CD4-positive, alpha-beta T cell (primary cell): ENCODE measurements around the gene MIER3. TPM values are rescaled to one million over a fixed set of nuclear protein-coding genes. Genes with fewer than 3 reads are reported as not detected.
A peak's percentile ranks its signal among the peaks of the same experiment; 100 is the strongest.

Experiments
- ATAC-seq: fragments of 200-7000 bp; cut with Tn5 transposase; one replicate; pipeline ENCODE4 v1.10.0; 2022; ENCODE audit warnings: mild to moderate bottlenecking; ENCODE audit not compliant: poor library complexity
- CTCF ChIA-PET: fragments of 350-600 bp; sonication (Branson Sonifier 250); formaldehyde crosslinking; loops from one replicate; lab custom pipeline; 2021; ENCODE audit warnings: antibody characterized with exemption, inconsistent platforms; lab: Charles Lee
- POLR2A ChIA-PET: fragments of 350-600 bp; sonication (Branson Sonifier 250); formaldehyde crosslinking; loops from one replicate; lab custom pipeline; 2021; ENCODE audit warnings: antibody characterized with exemption, inconsistent platforms; lab: Charles Lee
- DNase-seq, 14 experiments: peaks; one replicate each; pipeline ENCODE4 v3.0.0-alpha.2; 2013 to 2020; ENCODE audit warnings: mixed read lengths in 2 of 14
- H3K27ac ChIP-seq, 2 donors: one replicate each; pipeline versions ENCODE4 v1.5.1 to v1.7.0; 2013; ENCODE audit warnings: low read length in 2 of 2, low read depth in 1 of 2, mild to moderate bottlenecking in 1 of 2
- H3K27me3 ChIP-seq, 2 experiments: 1 replicate in 1 of 2; 2 replicates in 1 of 2; pipeline versions ENCODE4 v1.6.1 to v1.7.0; 2013; ENCODE audit warnings: low read length in 2 of 2, control low read depth in 1 of 2, mild to moderate bottlenecking in 1 of 2, moderate library complexity in 1 of 2; ENCODE audit not compliant: insufficient read depth in 2 of 2, control insufficient read depth in 1 of 2
- H3K36me3 ChIP-seq: one replicate; pipeline ENCODE4 v1.6.1; 2013; ENCODE audit warnings: low read length, control low read depth; ENCODE audit not compliant: insufficient read depth
- H3K4me1 ChIP-seq: one replicate; pipeline ENCODE4 v1.6.1; 2013; ENCODE audit warnings: low read length, control low read depth; ENCODE audit not compliant: insufficient read depth
- H3K4me3 ChIP-seq: one replicate; pipeline ENCODE4 v1.5.1; 2013; ENCODE audit warnings: mild to moderate bottlenecking, low read length, moderate library complexity
- H3K9me3 ChIP-seq, 2 experiments: 1 replicate in 1 of 2; 2 replicates in 1 of 2; pipeline versions ENCODE4 v1.6.1 to v1.7.0; 2013; ENCODE audit warnings: low read length in 2 of 2, mild to moderate bottlenecking in 2 of 2, control low read depth in 1 of 2, moderate library complexity in 1 of 2; ENCODE audit not compliant: control insufficient read depth in 1 of 2, insufficient read depth in 1 of 2
- H3K27ac Mint-ChIP-seq: one replicate; pipeline ENCODE4 v1.8.0; 2020; ENCODE audit warnings: mixed read lengths
- H3K27me3 Mint-ChIP-seq: one replicate; pipeline ENCODE4 v1.8.0; 2021; ENCODE audit warnings: mixed read lengths
- H3K36me3 Mint-ChIP-seq: one replicate; pipeline ENCODE4 v1.8.0; 2021; ENCODE audit warnings: low read depth, mixed read lengths
- H3K4me1 Mint-ChIP-seq: one replicate; pipeline ENCODE4 v1.8.0; 2021; ENCODE audit warnings: low read depth, mixed read lengths
- H3K4me3 Mint-ChIP-seq: one replicate; pipeline ENCODE4 v1.8.0; 2020; ENCODE audit warnings: mild to moderate bottlenecking, mixed read lengths
- H3K9me3 Mint-ChIP-seq: one replicate; pipeline ENCODE4 v1.8.0; 2020; ENCODE audit warnings: mixed read lengths
- intact Hi-C, 2 experiments: fragments of 100-400 bp; cut with DNase I in 1 of 2; cut with micrococcal nuclease in 1 of 2; formaldehyde crosslinking; loops; one replicate each; pipeline versions ENCODE4 v1.15.1 to v1.9.0; 2023 to 2025; cut with DNase I, micrococcal nuclease
- total RNA-seq, 174 experiments: library from RNA in 2 of 174; stranded (reverse) in 2 of 174; gene quantifications; one replicate each; pipeline ENCODE4 v1.2.3 and lab custom pipeline; 2021 to 2026
- TF ChIP-seq, protein P1 (sequence below): fragments of 200-600 bp; IDR thresholded peaks from one replicate; pipeline ENCODE4 v1.8.0; 2022; ENCODE audit warnings: antibody characterized with exemption, mild to moderate bottlenecking

MIER3 gene
- total RNA-seq, 2 experiments from 2014 or later: 25.9 to 26.1 TPM

- intact Hi-C loops: loop anchor here in 1 of 2 experiments (10.0 kb wide), 1 partner anchor 932 kb away; no protein-coding TSS in a partner anchor
- TF ChIP-seq, protein P1, sequence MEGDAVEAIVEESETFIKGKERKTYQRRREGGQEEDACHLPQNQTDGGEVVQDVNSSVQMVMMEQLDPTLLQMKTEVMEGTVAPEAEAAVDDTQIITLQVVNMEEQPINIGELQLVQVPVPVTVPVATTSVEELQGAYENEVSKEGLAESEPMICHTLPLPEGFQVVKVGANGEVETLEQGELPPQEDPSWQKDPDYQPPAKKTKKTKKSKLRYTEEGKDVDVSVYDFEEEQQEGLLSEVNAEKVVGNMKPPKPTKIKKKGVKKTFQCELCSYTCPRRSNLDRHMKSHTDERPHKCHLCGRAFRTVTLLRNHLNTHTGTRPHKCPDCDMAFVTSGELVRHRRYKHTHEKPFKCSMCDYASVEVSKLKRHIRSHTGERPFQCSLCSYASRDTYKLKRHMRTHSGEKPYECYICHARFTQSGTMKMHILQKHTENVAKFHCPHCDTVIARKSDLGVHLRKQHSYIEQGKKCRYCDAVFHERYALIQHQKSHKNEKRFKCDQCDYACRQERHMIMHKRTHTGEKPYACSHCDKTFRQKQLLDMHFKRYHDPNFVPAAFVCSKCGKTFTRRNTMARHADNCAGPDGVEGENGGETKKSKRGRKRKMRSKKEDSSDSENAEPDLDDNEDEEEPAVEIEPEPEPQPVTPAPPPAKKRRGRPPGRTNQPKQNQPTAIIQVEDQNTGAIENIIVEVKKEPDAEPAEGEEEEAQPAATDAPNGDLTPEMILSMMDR: no peak
- Histone ChIP-seq H3K4me1 (peaks cover 2% of the 10 kb centered on the region), H3K27ac (no peak overlapping the region), H3K4me3 (no peak overlapping the region), H3K27me3 (no peaks in the 10 kb centered on the region), H3K36me3 (peaks cover 98% of the 10 kb centered on the region), H3K9me3 (no peaks in the 10 kb centered on the region)
- CTCF ChIA-PET: no interaction called here
- Mint-ChIP-seq H3K36me3 (peaks cover 98% of the 10 kb centered on the region), H3K9me3 (no peaks in the 10 kb centered on the region), H3K4me3 (no peak overlapping the region), H3K27me3 (no peaks in the 10 kb centered on the region), H3K27ac (peak overlapping the region; percentile 65), H3K4me1 (peaks cover 44% of the 10 kb centered on the region)
- DNase-seq: no peak
- ATAC-seq: no peak
- POLR2A ChIA-PET: no interaction called here
Measured at GRCh38 chr5:56876327-56876726, 75.6 kb downstream of the MIER3 start.

- Mint-ChIP-seq H3K4me3 (no peak overlapping the region), H3K36me3 (peaks cover 99% of the 10 kb centered on the region), H3K4me1 (peaks cover 42% of the 10 kb centered on the region), H3K27me3 (no peaks in the 10 kb centered on the region), H3K27ac (peak overlapping the region; percentile 55), H3K9me3 (no peaks in the 10 kb centered on the region)
- H3K4me1 ChIP-seq: peaks cover 2% of the 10 kb centered on the region
- intact Hi-C loops: loop anchor here in 1 of 2 experiments (10.0 kb wide), 1 partner anchor 928 kb away; no protein-coding TSS in a partner anchor
- TF ChIP-seq, protein P1: no peak
- ChIA-PET POLR2A (interaction anchor here (1.0 to 2.1 kb wide), 2 partner anchors 11 to 13 kb away, joined by 3 to 6 read pairs; no protein-coding TSS in a partner anchor), CTCF (no interaction called here)
- H3K27ac ChIP-seq: peak overlapping the region in 1 of 2 donors; percentile 19
- H3K36me3 ChIP-seq: peaks cover 90% of the 10 kb centered on the region
- no peak for DNase-seq
- no peak overlapping the region for H3K4me3 ChIP-seq
- no peaks in the 10 kb centered on the region for H3K9me3 ChIP-seq
- H3K27me3 ChIP-seq: no peaks in the 10 kb centered on the region
- no peak for ATAC-seq
Measured at GRCh38 chr5:56873056-56873455, 78.9 kb downstream of the MIER3 start.

GRCh38 chr5:56871777-56872176 lies 80.1 kb downstream of the MIER3 start:
- no peak overlapping the region for H3K27ac ChIP-seq
- TF ChIP-seq, protein P1: no peak
- Mint-ChIP-seq H3K9me3 (no peaks in the 10 kb centered on the region), H3K27me3 (no peaks in the 10 kb centered on the region), H3K4me3 (no peak overlapping the region), H3K36me3 (peaks cover 97% of the 10 kb centered on the region), H3K4me1 (peaks cover 36% of the 10 kb centered on the region), H3K27ac (peak overlapping the region; percentile 6)
- POLR2A ChIA-PET: no interaction called here
- H3K4me3 ChIP-seq: no peak overlapping the region
- H3K4me1 ChIP-seq: peaks cover 2% of the 10 kb centered on the region
- no peaks in the 10 kb centered on the region for H3K9me3 ChIP-seq
- DNase-seq: no peak
- CTCF ChIA-PET: no interaction called here
- H3K36me3 ChIP-seq: peaks cover 90% of the 10 kb centered on the region
- no peak for ATAC-seq
- no peaks in the 10 kb centered on the region for H3K27me3 ChIP-seq
- intact Hi-C loops: loop anchor here in 1 of 2 experiments (10.0 kb wide), 1 partner anchor 927 kb away; no protein-coding TSS in a partner anchor

Other genes with a start within 250 kb of the MIER3 start
- 10 to 100 TPM; 59.4 to 62.5 TPM for gene MAP3K1, start 136.6 kb downstream of the MIER3 start, total RNA-seq
- gene SETD9, start 42.5 kb downstream of the MIER3 start, total RNA-seq: 1 to 10 TPM; 1.6 to 2.3 TPM
- 100 to 1,000 TPM; 136 to 137 TPM for gene GPBP1, start 221.9 kb upstream of the MIER3 start, total RNA-seq